HG03460 (cell line): ENCODE measurements around the gene CYP19A1.

ENCODE experiments used
- ATAC-seq: cut with Tn5 transposase; IDR thresholded peaks from one replicate; pipeline ENCODE4 v1.9.1; 2021; ENCODE audit not compliant: unreplicated experiment

The CYP19A1 gene

GRCh38 chr15:51363383-51363782 is 25.0 kb upstream of the CYP19A1 start:
- ATAC-seq = no peak

- ATAC-seq = no peak
These were observed 21.6 kb upstream of the CYP19A1 start for GRCh38 chr15:51359981-51360380.

- no peak for ATAC-seq
These were observed 18.6 kb upstream of the CYP19A1 start for GRCh38 chr15:51356983-51357382.

GRCh38 chr15:51356147-51356546 is 17.8 kb upstream of the CYP19A1 start:
- ATAC-seq = no peak

- no peak for ATAC-seq
These were observed 16.7 kb upstream of the CYP19A1 start for GRCh38 chr15:51355096-51355495.

GRCh38 chr15:51353976-51354375 is 15.6 kb upstream of the CYP19A1 start:
- ATAC-seq = no peak

GRCh38 chr15:51350723-51351122 is 12.3 kb upstream of the CYP19A1 start:
- ATAC-seq = no peak

GRCh38 chr15:51349156-51349844 is 10.9 kb upstream of the CYP19A1 start:
- no peak for ATAC-seq

GRCh38 chr15:51348688-51349087 is 10.3 kb upstream of the CYP19A1 start:
- ATAC-seq = peak; percentile 92

- ATAC-seq = no peak
These were observed 7.7 kb upstream of the CYP19A1 start for GRCh38 chr15:51346136-51346535.

GRCh38 chr15:51343466-51343865 is 5.1 kb upstream of the CYP19A1 start:
- ATAC-seq = no peak

GRCh38 chr15:51342227-51342999 is 4.0 kb upstream of the CYP19A1 start:
- ATAC-seq = no peak

GRCh38 chr15:51341366-51342226 is 3.2 kb upstream of the CYP19A1 start, which contains the start of gene GLDN:
Gene GLDN (plus strand): TSS chr15:51341655. CDS start chr15:51341685, 30 bp downstream.
- ATAC-seq = no peak

- ATAC-seq = no peak
These were observed 2.6 kb downstream of the CYP19A1 start for GRCh38 chr15:51335538-51336410.

GRCh38 chr15:51335087-51335486 is 3.3 kb downstream of the CYP19A1 start:
- ATAC-seq = no peak

- ATAC-seq = no peak
These were observed 4.4 kb downstream of the CYP19A1 start for GRCh38 chr15:51334011-51334451.

- ATAC-seq = no peak
These were observed 4.8 kb downstream of the CYP19A1 start for GRCh38 chr15:51333571-51333970.

- ATAC-seq = no peak
These were observed 5.9 kb downstream of the CYP19A1 start for GRCh38 chr15:51332206-51333147.

GRCh38 chr15:51331141-51331540 is 7.3 kb downstream of the CYP19A1 start:
- no peak for ATAC-seq
